ENCODE results near the gene LAIR1.

The LAIR1 gene

DNA sequence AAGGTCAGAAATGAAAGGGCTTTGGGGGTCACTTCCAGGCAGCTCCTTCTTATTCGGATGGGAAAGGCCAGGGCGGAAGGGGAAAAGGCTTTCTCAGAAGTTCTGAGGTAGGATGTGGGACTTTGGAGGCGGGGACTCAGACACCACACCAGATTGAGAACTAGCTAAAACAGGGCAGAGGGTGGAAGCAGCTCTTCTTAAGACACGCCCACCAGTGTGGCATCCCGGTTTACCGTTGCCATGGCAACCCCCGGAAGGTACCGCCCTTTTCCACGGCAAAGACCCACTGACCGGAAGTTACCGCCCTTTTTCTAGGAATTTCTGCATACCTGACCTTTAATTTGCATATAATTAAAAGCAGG is 48.0 kb downstream of the LAIR1 start:
- peak; percentile 74 to 84 (median 79) for DNase-seq

DNA sequence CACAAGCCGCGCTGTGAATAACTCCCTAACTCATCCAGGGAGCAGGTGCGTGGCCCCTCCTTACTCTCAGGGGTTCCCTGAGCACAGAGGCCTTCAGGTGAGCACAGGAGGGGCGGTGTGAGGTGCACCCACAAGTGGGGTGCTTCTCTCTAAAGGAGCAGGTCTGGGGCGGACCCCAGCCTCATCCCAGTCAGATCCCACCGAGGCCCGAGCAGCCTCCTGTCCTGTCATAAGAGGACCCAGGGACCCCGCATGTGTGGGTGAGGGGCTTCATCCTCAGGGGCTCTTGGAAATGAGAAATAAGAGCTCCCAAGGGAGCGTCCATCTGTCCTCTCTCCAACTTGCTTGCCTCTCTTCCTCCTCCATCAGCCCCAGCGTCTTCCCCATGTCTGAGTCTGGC is 48.8 kb downstream of the LAIR1 start:
- DNase-seq, result no peak

DNA sequence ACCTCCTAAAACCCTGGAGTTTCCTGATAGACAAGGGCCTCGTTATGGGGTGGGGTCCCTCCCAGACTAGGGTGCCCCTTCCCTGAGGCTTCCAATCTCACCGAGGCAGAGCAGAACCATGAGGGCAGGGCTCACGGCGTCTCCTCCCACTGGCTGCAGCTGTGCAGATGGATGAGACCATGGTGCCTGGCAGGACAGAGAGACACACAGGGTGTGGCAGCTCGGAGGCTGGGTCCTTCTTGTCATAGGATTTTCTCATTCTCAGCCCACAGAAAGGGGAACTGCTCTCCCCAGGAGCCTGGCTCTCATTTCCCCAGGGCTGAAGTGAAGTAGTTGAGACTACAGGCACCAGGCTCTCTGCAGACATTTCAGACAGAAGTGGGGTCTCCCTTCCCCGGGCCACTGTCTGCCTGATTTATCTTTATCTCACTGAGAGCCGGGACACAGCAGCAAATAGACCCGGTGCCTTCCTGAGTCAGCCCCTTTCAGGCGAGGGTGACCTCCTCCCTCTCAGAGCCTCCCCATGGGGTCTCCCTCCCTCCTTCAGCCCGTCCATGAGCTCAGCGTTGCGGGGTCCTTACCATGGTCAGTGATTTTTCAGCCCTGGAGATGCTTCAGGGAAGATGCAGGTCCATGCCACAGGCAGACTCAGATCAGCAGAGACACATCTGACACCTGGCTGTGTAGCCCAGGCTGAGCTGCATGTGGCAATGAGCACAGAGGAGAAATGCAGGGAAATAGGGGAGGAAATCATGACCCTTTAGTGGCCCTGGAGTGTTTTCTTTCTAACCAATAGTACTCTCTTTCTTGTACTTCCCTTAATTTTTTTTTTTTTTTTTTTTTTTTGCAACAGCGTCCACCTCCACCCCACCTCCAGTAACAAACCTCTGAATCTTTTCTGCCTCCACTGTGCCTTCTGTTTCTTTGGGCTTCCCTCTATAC is 52.0 kb downstream of the LAIR1 start, which contains the start of gene LILRA5:
Gene LILRA5, minus strand, starts transcription at position 731 of the 942 bp plus-strand sequence. Its CDS starts 147 bp downstream, at position 584.
- DNase-seq, result peak; percentile 89 to 92 (median 90)

DNA sequence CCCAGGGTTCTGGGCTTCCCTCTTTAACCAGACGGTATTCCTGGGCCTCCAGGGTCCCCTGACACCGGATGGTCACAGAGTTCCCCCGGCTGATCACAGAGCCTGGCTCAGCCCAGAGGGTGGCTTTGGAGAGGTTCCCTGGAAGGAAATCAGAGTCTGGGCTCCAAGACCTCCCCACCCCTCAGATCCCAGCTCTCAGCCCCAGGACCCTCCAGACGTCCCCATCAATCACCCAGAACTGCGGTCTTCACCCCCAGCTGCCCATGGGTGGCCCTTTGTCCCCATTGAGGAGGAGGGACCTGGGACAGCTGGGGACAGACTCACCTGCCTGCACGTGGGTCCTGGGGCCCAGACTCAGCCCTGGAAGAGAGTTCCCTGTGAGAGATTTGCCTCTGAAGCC is 52.7 kb downstream of the LAIR1 start:
- DNase-seq, result no peak

DNA sequence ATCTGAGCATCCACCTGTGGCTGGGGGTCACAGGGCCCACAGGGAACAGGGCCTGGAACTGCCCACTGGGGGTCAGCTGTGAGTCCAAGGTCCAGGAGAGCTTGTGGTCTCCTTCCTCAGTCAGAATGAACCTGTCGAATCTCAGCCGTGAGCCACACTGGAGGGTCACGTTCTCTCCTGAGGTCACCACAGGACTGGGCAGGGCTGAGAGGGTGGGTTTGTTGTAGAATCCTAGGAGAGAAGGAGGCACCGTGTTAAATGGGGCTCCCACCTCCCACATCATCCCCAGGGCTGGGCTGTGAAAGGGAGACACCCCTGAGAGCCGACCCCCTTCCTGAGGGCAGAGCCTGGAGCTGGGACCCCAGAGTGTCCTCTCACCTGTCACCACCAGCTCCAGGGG is 53.2 kb downstream of the LAIR1 start:
- DNase-seq, result no peak

DNA sequence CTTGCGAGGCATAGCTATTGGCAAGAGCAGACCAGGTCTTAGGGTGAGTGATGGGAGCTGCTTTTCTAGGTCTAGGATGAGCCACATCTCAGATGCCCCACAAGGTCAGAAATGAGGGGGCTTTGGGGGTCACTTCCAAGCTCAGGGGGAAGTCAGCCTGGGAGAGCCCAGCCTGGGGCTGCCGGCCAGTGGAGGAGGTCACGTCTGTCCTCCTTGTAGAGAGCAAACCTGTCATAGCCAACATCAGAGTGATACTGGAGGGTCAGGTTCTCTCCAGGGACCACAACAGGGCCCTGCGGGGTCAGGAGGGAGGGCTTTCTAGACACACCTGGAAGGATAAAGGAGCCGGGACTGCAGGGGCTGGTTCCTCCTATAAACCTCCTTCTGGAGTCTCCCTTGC is 54.2 kb downstream of the LAIR1 start:
- no peak for DNase-seq

DNA sequence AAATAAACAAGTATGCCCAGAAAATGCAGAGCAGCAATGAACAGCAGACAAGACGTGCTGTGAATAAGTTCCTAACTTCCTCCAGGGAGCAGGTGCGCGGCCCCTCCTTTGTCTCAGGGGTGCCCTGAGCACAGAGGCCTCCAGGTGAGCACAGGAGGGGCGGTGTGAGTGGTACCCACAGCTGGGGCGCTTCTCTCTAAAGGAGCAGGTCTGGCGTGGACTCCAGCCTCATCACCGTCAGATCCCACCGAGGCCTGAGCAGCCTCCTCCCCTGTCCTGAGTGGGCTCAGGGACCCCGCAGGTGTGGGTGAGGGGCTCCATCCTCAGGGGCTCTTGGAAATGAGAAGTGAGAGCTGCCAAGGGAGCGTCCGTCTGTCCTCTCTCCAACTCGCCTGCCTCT is 54.9 kb downstream of the LAIR1 start:
- no peak for DNase-seq

DNA sequence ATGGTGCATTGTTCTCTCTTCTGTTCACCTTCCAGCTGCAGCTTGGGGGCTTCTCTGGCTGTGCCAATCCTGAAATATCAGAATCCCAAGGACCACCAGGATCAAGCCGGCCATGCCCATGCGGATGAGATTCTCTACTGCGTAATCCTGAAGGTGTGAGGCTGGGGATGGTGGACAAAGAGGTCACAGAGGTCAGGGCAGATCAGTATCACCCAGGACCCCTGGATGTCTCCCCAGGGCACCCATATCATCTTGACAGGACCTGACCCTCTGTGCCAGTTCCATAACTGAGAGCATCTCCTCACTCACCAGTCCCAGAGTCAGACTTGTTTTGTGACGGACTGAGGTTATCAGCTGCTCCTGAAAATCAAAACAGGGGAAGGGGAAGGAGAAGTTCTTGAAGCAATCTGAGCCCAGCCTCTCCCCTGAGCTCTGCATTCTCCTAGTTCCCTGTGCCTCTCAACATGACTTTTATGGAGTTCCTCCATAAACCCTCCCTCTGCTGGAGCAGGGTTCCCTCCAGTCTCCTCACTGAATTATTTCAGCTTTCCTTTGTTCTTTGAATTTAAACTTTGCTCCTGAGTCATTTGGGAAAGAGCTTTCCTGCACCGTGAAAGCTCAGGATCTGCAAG is 57.2 kb downstream of the LAIR1 start:
- DNase-seq, result no peak

DNA sequence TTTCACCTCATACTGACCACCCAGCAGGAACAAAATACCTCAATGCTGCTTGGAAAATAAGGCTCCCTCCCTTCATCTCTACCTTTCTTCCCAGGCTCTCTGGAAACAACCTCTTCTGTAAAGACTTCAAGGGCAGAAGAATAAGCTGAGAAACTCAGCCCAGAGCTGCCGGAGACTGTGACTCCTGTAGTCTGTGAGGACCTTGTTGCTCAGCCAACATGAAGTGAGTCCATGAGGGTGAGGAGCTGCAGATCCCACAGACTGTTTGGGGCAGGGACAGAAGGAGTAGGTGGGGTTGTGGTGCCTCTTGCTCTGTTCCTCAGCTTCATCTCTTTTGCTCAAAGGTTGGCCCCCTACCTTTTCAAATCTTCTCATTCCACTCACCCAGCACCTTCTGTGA is 59.6 kb downstream of the LAIR1 start:
- no peak for DNase-seq

DNA sequence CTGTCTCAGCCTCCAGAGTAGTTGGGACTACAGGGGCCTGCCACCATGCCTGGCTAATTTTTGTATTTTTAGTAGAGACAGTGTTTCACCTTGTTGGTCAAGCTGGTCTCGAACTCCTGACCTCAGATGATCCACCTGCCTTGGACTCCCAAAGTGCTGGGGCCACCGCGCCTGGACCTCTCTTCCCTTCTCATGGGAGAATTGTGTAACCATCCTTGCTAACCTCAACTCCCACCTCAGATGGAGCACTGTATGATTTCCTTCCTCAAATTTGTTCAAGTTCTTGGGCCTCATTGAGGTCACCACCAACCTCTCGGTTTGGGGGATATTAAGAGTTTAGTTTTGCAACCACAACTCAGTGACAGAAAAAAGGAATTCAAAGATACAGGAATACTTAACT is 62.5 kb downstream of the LAIR1 start:
- peak; percentile 71 to 81 (median 79) for DNase-seq
